GM20000 (cell line): ENCODE results near the gene SLC19A1.

ENCODE experiments used
- DNase-seq: peaks from one replicate; pipeline ENCODE4 v3.0.0; 2012; ENCODE audit warnings: low spot score
- CTCF ChIP-seq: IDR thresholded peaks from 2 replicates; pipeline ENCODE4 v1.5.1; 2012; ENCODE audit warnings: mild to moderate bottlenecking, control low read depth; ENCODE audit errors: extremely low read depth, missing control alignments

SLC19A1 gene

GRCh38 chr21:45575993-45576837 lies 34.0 kb upstream of the SLC19A1 start:
- no peak for TF ChIP-seq CTCF

GRCh38 chr21:45575304-45575992 lies 33.2 kb upstream of the SLC19A1 start:
- no peak for TF ChIP-seq CTCF
- no peak for DNase-seq

More at GRCh38 chr21:45575993-45576837, 34.0 kb upstream of the SLC19A1 start:
- DNase-seq = no peak

DNA sequence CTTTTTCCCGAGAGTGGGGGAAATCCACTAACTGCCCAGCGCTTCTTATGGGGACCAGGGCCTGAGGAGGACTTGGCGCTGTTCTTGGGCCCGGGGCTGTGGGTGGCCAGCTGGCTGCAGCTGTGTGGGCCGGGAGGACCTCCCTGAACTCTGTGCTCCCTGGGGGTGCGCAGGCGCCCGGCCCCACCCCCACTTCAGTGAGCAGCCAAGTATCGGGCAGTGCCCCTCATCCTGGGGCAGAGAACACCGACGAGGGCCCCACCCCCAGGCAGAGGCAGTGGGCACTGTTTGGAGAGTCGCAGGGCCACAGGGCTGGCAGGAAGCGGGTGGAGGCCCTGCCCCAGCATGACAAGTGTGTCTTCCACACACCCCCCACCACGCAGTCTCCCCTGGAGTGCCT lies 32.5 kb upstream of the SLC19A1 start:
- no peak for TF ChIP-seq CTCF
- no peak for DNase-seq

GRCh38 chr21:45574081-45574501 lies 31.9 kb upstream of the SLC19A1 start:
- TF ChIP-seq CTCF = no peak

GRCh38 chr21:45573452-45574035 lies 31.3 kb upstream of the SLC19A1 start:
- TF ChIP-seq CTCF = no peak
- DNase-seq = no peak

More at GRCh38 chr21:45574081-45574501, 31.9 kb upstream of the SLC19A1 start:
- DNase-seq = no peak

- no peak for TF ChIP-seq CTCF
- no peak for DNase-seq
Observed at GRCh38 chr21:45572783-45573451, 30.7 kb upstream of the SLC19A1 start.
